ENCODE results near the gene DNAJC13. TPM values are rescaled to one million over a fixed set of nuclear protein-coding genes. Genes with fewer than 3 reads are reported as not detected.

Gene DNAJC13
- total RNA-seq, 4 donors from 2014 or later, result 43.1 to 52.4 (median 48.8) TPM

DNA sequence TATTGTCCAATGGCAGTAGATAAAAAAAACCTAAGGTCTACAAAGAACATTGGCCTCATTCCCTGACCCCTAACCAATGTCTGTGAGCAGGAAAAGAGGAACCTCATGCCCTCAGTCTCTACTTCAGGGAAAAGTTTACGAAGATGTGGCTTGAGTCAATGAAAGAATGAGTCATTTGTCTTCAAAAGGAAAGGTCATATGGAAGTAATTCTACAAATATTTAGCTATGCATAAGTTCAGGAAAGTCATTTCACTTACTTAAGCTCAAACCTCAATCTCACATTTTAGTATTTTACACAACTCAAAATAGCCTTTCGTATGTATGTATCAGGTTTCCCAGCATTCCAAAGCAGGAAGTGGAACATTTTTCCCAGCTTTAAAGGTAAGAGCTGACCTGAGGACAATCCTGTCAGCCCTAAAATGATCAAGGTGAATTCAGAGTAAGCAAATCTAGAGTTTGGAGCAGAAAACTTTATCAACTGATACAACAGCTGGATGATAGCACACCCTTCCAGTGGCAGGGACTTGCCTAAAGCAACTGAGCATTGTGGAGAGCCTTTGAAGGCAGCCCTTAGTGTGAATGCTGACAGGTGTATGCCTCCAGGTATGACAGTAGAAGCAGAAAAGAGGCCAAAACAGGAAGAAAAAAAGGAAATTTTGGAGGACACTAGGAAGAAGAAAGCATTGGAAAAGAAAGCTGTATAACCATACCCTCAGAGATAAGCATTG, 125.9 kb downstream of the DNAJC13 start:
- Histone ChIP-seq H3K4me3 (no peak overlapping the region), H3K9me3 (no peaks in the 10 kb centered on the region), H3K27ac (replicated peaks in 1 of 4) (no peak overlapping the region), H3K4me1 (peaks cover 0 to 4% (median 0%) of the 10 kb centered on the region in 4 donors), H3K36me3 (peaks cover 19 to 42% (median 27%) of the 10 kb centered on the region in 4 donors), H3K27me3 (no peaks in the 10 kb centered on the region)
- no peak for DNase-seq (ENCODE audit: extremely low spot score)
- WGBS, result 51% methylated on average over 2 of the region's 2 CpGs
- intact Hi-C loops (cut with DNase I), result no loop called here
- TF ChIP-seq, protein P1, sequence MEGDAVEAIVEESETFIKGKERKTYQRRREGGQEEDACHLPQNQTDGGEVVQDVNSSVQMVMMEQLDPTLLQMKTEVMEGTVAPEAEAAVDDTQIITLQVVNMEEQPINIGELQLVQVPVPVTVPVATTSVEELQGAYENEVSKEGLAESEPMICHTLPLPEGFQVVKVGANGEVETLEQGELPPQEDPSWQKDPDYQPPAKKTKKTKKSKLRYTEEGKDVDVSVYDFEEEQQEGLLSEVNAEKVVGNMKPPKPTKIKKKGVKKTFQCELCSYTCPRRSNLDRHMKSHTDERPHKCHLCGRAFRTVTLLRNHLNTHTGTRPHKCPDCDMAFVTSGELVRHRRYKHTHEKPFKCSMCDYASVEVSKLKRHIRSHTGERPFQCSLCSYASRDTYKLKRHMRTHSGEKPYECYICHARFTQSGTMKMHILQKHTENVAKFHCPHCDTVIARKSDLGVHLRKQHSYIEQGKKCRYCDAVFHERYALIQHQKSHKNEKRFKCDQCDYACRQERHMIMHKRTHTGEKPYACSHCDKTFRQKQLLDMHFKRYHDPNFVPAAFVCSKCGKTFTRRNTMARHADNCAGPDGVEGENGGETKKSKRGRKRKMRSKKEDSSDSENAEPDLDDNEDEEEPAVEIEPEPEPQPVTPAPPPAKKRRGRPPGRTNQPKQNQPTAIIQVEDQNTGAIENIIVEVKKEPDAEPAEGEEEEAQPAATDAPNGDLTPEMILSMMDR (IDR thresholded peaks at IDR 0.05), result no peak
- no peak for TF ChIP-seq EP300 (IDR thresholded peaks at IDR 0.05)
- no peak for TF ChIP-seq POLR2AphosphoS5 (IDR thresholded peaks at IDR 0.05)
- no peak for TF ChIP-seq POLR2A (IDR thresholded peaks at IDR 0.05; ENCODE audit: low read depth)

DNA sequence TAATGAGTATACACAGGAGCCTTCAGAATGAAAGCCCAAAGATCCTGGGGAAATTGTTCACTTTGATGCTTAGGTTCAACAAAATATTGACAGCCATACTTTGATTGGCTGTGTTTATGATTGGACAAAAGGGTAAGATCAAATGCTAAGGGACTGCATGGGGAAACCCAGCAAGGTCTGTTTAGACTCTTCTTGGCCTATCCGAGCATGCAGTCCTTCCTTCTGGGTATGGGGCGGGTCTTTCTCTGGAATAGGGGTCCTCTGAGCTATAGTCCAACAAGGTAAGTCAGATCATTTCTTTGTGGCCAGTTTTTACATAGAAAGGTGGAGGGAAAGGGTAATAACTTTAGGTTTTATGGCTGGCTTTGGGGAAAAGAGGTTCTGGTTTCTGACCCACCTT, 126.8 kb downstream of the DNAJC13 start:
- H3K36me3 ChIP-seq, result peaks cover 14 to 32% (median 22%) of the 10 kb centered on the region in 4 donors
- H3K27ac ChIP-seq (replicated peaks in 1 of 4), result no peak overlapping the region
- intact Hi-C loops (cut with DNase I), result no loop called here
- no peaks in the 10 kb centered on the region for H3K27me3 ChIP-seq
- no peak for DNase-seq (ENCODE audit: extremely low spot score)
- TF ChIP-seq, protein P1 (IDR thresholded peaks at IDR 0.05), result no peak
- TF ChIP-seq POLR2AphosphoS5 (IDR thresholded peaks at IDR 0.05), result no peak
- no peak for TF ChIP-seq POLR2A (IDR thresholded peaks at IDR 0.05; ENCODE audit: low read depth)
- no peak for TF ChIP-seq EP300 (IDR thresholded peaks at IDR 0.05)
- H3K4me3 ChIP-seq, result no peak overlapping the region
- 93% methylated on average over 2 of the region's 2 CpGs for WGBS
- peaks cover 0 to 4% (median 0%) of the 10 kb centered on the region in 4 donors for H3K4me1 ChIP-seq
- no peaks in the 10 kb centered on the region for H3K9me3 ChIP-seq

DNA sequence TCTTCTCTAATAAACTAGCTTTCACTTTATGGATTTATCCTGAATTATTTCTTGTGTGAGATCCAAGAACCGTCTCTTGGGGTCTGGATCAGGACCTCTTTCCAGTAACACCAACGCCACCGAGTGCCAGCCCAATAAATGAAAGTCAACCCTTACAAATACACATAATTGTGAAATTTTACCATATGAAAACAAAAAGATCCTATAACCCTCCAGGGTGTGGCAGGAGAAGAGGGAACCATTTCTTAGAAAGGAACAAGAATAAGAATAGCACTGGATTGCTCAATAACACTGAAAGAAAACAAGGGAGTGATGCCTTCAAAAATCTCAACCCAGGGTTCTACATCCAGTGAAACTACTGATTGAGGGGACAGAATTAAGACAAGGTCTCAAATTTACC, 128.2 kb downstream of the DNAJC13 start:
- no peaks in the 10 kb centered on the region for H3K27me3 ChIP-seq
- peaks cover 6 to 12% (median 7%) of the 10 kb centered on the region in 4 donors for H3K4me1 ChIP-seq
- H3K27ac ChIP-seq (replicated peaks in 1 of 4), result no peak overlapping the region
- DNase-seq (ENCODE audit: extremely low spot score), result no peak
- peaks cover 4 to 19% (median 10%) of the 10 kb centered on the region in 4 donors for H3K36me3 ChIP-seq
- no peak overlapping the region for H3K4me3 ChIP-seq
- intact Hi-C loops (cut with DNase I), result no loop called here
- no peaks in the 10 kb centered on the region for H3K9me3 ChIP-seq
- TF ChIP-seq, protein P1 (IDR thresholded peaks at IDR 0.05), result no peak
- TF ChIP-seq POLR2A (IDR thresholded peaks at IDR 0.05; ENCODE audit: low read depth) (no peak), EP300 (IDR thresholded peaks at IDR 0.05) (no peak), POLR2AphosphoS5 (IDR thresholded peaks at IDR 0.05) (no peak)
- 62% methylated on average over 3 of the region's 3 CpGs for WGBS

DNA sequence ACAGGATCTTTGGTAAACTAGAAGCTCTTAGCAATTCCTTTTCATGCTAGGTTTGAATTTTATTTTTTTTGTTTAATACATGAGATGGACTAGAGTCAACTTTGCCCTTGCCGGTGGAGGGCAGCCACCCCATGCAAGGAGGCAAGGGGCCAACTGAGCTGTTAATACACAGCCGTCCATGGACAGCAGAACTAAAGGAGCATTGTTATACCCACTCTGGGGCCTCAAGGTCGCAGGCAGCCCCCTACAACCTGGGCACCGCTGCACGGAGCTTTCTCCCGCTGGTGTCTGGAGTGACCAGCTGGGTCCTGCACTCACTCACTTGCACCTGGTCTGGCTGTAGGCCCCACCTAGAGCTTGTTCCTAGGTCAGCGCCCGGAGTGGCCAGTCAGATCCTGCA, 131.9 kb downstream of the DNAJC13 start:
- DNase-seq (ENCODE audit: extremely low spot score), result no peak
- intact Hi-C loops (cut with DNase I), result no loop called here
- no peaks in the 10 kb centered on the region for H3K36me3 ChIP-seq
- TF ChIP-seq POLR2AphosphoS5 (IDR thresholded peaks at IDR 0.05), result no peak
- TF ChIP-seq, protein P1 (IDR thresholded peaks at IDR 0.05), result no peak
- no peak for TF ChIP-seq EP300 (IDR thresholded peaks at IDR 0.05)
- no peak for TF ChIP-seq POLR2A (IDR thresholded peaks at IDR 0.05; ENCODE audit: low read depth)
- no peak overlapping the region for H3K4me3 ChIP-seq
- WGBS, result 80% methylated on average over 4 of the region's 8 CpGs
- no peaks in the 10 kb centered on the region for H3K9me3 ChIP-seq
- no peak overlapping the region for H3K27ac ChIP-seq (replicated peaks in 1 of 4)
- H3K4me1 ChIP-seq, result peaks cover 6 to 14% (median 12%) of the 10 kb centered on the region in 4 donors
- H3K27me3 ChIP-seq, result no peaks in the 10 kb centered on the region

Measured in esophagus muscularis mucosa (tissue), 4 donors.